ENCODE results near the gene HACD2. TPM values are rescaled to one million over a fixed set of nuclear protein-coding genes. Genes with fewer than 3 reads are reported as not detected.
"Not testable (repeated sequence)": the region's sequence is repeated elsewhere in the genome, so short reads cannot be mapped to it uniquely, and the experiment has no call there.

HACD2 gene
- total RNA-seq, 1 experiment from 2014 or later = 18.8 TPM

DNA sequence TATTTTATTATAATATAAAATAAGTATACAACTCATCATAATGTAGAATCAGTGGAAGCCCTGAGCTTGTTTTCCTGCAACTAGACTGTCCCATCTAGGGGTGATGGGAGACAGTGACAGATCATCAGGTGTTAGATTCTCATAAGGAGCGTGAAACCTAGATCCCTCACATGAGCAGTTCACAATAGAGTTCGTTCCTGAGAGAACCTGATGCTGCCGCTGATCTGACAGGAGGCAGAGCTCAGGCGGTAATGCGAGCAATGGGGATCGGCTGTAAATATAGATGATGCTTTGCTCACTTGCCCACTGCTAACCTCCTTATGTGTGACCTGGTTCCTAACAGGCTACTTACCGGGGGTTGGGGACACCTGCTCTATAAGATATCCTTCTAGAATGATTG lies 26.8 kb upstream of the HACD2 start:
- DNase-seq (ENCODE audit: low spot score) = not testable (repeated sequence)

- DNase-seq (ENCODE audit: low spot score) = no peak
These were observed 26.2 kb upstream of the HACD2 start for GRCh38 chr3:123611082-123611481.

- DNase-seq (ENCODE audit: low spot score) = no peak
These were observed 25.5 kb upstream of the HACD2 start for GRCh38 chr3:123610331-123610730.

DNA sequence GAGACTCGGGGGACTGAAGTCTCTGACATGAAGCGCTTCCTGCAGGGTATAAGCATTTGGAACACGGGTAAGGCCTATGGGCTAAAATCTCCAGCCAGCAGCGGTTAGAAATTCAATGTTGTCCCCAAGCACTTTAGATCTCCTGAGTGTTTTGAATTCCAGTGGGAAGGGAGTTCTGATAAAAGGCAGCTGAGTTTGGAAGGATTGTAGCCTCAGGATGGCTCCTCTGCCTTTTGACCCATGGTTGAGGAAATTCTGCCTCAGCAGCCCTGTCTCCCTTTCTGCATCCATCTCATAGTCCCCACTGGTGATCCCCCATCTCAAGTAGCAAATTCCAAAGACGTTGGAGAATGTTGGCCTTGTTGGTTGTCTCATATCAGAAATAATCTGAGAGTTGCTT lies 24.2 kb upstream of the HACD2 start:
- no peak for DNase-seq (ENCODE audit: low spot score)

DNA sequence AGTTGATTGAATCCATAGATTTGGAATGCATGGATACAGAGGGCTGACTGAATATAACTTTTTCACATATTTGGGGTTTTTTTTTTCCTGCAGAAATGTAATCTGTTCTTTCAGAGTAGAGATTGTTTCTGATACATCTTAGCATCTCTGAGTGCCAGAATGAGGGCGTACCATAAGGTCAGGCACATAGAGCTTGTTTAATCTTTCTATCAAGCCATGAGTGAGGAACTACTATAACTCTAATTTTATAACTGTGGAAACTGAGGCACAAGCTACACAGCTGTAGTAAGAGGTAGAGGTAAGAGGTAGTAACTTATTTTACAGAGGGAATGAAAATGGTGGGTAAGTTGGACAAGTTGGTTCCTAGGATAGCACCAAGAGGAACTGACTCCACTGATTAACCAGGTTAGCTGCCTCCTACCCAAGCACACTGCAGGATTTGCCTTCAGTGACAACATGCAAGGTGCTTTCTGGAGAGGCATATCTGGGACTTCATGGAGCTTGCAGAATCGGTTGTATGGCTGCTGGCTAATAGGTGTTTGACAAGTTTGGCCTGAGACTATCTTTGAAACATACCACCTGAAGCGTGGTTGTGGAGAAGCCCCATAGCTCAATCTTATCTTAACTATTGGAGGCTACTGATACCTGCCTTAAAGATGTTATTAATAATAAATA lies 23.5 kb upstream of the HACD2 start:
- no peak for DNase-seq (ENCODE audit: low spot score)

DNA sequence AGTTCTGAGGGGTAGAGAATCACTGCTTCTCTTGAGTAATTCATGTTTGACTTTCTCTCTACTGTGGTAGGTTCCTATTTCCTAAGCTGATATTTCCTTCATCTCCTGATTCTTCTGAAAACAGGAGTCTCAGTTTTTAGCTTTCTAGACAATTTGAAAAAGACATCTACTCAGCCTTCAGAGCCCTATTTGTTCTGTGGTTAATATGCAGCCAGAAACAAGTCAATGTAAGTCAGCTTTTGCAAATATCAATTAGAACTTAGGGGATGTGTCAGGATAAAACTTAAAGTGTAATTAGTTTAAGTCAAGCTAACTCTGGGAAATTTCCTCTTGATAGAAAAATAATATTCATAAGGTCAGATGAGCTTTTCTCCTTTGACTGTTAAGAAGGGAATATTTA lies 21.7 kb upstream of the HACD2 start:
- no peak for DNase-seq (ENCODE audit: low spot score)

DNA sequence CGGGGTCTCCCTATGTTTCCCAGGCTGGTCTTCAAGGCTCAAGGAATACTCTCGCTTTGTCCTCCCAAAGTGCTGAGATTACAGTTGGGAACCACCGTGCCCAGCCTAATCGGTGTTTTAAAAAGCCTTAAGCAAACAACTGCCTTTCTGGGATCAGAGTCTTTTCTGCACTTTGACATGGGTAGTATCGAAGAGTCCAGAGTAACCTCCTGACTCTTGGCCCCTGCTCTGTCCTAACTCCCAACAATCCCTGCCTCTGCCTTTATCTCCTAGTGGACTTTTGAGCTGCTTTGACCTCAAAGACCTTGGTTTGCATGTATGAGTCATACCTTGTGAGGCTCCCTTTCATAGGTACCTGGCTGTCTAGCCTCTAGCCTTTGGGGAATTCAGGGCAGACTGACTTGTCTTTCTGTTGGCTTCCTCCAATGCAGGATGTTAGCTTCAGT lies 21.0 kb upstream of the HACD2 start:
- peak; percentile 63 for DNase-seq (ENCODE audit: low spot score)

DNA sequence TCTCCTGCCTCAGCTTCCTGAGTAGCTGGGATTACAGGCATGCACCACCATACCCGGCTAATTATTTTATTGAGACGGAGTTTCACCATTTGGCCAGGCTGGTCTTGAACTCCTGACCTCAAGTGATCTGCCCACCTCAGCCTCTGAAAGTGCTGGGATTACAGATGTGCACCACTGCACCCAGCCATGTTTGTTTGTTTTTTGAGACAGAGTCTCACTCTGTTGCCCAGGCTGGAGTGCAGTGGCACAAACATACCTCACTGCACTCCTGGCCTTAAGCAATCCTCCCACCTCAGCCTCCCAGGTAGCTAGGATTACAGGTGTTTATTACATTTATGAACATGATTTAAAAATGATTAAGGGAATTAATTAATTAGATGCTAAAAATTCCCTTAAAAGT lies 18.3 kb upstream of the HACD2 start:
- DNase-seq (ENCODE audit: low spot score) = not testable (repeated sequence)

- peak; percentile 91 for DNase-seq (ENCODE audit: low spot score)
These were observed 17.5 kb upstream of the HACD2 start for GRCh38 chr3:123602325-123602724.

GRCh38 chr3:123600863-123601262 lies 16.0 kb upstream of the HACD2 start:
- not testable (repeated sequence) for DNase-seq (ENCODE audit: low spot score)

- no peak for DNase-seq (ENCODE audit: low spot score)
These were observed 12.7 kb upstream of the HACD2 start for GRCh38 chr3:123597561-123597960.

- no peak for DNase-seq (ENCODE audit: low spot score)
These were observed 10.7 kb upstream of the HACD2 start for GRCh38 chr3:123595396-123596180.

DNA sequence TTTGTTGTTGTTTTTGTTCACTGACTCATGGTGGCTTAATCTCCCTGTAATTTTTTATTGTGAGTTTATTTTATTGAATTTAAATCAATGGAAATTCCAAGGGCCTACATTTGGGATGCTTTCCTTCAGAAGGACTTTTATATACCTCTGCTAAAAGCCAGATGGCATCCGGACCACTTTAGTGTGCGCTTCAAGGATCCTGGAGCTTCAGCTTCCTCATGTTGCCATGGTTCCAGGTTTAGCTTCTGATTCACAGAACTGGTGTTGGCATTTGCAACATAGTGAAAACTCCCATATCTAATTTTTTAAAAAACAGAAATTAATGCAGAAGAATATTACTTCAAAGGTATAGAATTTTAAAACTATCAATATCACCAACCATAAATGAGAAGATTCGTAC lies 8.5 kb upstream of the HACD2 start:
- no peak for DNase-seq (ENCODE audit: low spot score)

- DNase-seq (ENCODE audit: low spot score) = no peak
These were observed 6.0 kb upstream of the HACD2 start for GRCh38 chr3:123590685-123591450.

DNA sequence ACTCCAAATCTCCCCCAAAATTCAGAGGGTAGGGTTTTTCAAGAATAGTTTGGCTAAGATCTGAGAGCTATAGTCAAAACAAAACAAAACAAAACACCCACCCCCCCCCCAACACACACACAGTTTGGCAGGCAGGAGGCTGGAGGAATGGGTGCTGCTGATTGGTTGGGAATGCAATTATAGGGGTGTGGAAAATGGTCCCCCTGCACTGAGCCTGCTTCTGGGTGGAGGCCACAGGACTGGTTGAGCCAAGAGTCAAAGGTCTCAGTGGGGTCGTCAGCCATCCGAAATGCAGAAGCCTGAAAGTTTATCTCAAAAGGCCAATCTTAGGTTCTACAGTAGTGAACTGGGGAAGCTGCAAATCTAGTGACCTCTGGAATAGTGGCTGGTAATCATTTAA lies 2.5 kb upstream of the HACD2 start:
- DNase-seq (ENCODE audit: low spot score) = no peak

DNA sequence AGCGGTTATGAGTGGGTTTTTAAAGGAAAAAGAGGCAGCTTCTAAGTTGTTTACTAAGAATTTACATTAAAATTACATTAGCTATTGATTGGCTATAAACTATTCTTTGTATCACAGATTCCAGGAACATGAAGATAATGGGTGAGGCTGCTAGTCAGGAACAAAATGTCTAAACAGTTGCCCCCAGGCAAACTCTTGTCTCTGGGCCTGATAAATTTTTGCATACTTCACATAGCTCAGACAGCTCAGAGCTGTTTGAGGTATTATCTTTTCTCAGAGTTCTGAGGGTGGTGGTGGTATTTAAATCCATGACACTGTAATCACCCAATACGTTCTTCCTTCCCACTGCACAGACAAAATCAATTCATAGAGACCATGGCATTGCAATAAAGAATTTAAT lies 2.1 kb upstream of the HACD2 start:
- no peak for DNase-seq (ENCODE audit: low spot score)

GRCh38 chr3:123586131-123586530 lies 1.3 kb upstream of the HACD2 start:
- DNase-seq (ENCODE audit: low spot score) = peak; percentile 73

DNA sequence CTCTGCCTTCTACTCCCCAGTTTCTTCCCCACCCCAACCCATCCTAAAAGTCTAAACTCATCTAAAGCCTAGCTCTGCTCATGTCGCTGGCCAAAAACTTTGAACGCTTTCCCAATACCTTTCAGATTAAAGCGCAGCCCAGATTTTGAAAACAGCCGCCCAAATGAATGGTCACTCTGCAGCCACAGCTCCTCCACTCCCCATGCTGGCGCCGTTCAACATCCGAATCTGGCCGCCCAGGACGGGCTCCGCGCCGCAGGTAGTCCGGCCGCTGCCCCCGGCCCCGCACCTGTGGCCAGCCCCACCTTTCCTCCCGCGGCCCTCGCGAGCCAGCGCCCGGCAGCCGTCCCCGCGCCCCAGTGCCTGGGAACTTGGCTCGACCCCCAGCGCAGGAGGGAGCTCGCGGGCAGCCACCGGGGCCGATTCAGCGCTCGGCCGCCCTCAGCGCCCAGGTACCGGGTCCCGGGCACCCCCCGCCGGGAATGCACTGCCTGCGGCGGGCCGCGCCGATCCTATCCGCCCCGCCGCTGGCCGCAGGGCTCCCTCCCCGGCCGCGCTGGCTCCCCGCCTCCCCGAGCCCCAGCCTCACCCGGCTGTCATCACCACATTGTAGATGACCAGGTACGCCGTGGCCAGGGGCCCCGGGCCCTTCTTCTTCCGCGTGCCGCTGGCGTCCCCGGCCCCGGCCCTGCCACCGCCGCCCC lies 417 bp downstream of the HACD2 start:
- no peak for DNase-seq (ENCODE audit: low spot score)

- no peak for DNase-seq (ENCODE audit: low spot score)
These were observed 1.3 kb downstream of the HACD2 start for GRCh38 chr3:123583561-123583960.

- no peak for DNase-seq (ENCODE audit: low spot score)
These were observed 2.5 kb downstream of the HACD2 start for GRCh38 chr3:123582315-123582714.

DNA sequence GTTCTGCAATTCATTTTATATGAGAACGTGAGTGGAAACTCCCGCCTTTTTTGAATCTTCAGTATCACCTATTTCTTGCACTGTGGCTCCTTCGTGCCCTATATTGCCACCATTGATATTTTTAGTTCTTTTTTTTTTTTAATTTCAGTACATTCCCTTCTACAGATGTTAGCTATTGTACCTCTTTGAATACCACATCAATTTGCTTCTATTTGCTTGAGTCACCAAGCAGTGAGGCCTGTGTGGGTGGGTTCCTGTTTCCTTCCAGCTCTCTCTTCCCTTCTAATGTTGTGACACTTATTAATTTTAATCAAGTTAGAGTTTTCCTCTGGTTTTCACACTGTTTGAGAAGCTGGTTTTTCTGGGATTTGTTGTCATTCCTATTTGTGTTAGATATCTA lies 8.7 kb downstream of the HACD2 start:
- DNase-seq (ENCODE audit: low spot score) = no peak

GRCh38 chr3:123571973-123572365 lies 12.9 kb downstream of the HACD2 start:
- DNase-seq (ENCODE audit: low spot score) = no peak

Measured in HT-29 (cell line).